Astrocyte (in vitro differentiated cells and primary cell): ENCODE results near the gene TMTC3.

Experiments used
- EZH2 ChIP-seq: IDR thresholded peaks from 2 replicates; pipeline ENCODE4 v1.6.1; 2012; ENCODE audit warnings: mild to moderate bottlenecking, low read length, inconsistent platforms; ENCODE audit not compliant: insufficient read depth
- TF ChIP-seq, protein P1 (sequence below): IDR thresholded peaks from 2 replicates; pipeline ENCODE4 v1.5.1; 2011; ENCODE audit warnings: low read depth, mild to moderate bottlenecking, inconsistent platforms, low read length, moderate library complexity; ENCODE audit not compliant: insufficient read depth

DNA sequence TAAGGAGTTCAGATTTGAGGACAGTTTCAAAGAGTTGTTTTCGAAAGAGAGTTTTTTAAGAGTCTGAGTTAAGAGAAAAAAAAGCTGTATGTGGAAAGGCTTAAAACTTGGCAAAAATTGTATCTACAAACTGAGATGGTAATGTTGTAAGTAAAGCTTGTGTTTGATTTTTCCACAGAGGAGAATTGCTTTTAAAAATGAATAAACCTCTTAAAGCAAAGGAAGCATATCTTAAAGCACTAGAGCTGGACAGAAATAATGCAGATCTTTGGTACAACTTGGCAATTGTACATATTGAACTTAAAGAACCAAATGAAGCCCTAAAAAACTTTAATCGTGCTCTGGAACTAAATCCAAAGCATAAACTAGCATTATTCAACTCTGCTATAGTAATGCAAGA, 50.3 kb downstream of the TMTC3 start:
- TF ChIP-seq, protein P1, sequence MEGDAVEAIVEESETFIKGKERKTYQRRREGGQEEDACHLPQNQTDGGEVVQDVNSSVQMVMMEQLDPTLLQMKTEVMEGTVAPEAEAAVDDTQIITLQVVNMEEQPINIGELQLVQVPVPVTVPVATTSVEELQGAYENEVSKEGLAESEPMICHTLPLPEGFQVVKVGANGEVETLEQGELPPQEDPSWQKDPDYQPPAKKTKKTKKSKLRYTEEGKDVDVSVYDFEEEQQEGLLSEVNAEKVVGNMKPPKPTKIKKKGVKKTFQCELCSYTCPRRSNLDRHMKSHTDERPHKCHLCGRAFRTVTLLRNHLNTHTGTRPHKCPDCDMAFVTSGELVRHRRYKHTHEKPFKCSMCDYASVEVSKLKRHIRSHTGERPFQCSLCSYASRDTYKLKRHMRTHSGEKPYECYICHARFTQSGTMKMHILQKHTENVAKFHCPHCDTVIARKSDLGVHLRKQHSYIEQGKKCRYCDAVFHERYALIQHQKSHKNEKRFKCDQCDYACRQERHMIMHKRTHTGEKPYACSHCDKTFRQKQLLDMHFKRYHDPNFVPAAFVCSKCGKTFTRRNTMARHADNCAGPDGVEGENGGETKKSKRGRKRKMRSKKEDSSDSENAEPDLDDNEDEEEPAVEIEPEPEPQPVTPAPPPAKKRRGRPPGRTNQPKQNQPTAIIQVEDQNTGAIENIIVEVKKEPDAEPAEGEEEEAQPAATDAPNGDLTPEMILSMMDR = no peak
- no peak for TF ChIP-seq EZH2
